GM21360 (cell line): ENCODE measurements around the gene SLC39A7.

Experiments used
- ATAC-seq: cut with Tn5 transposase; IDR thresholded peaks from one replicate; pipeline ENCODE4 v1.9.1; 2021; ENCODE audit warnings: mild to moderate bottlenecking, moderate library complexity; ENCODE audit not compliant: unreplicated experiment

Gene SLC39A7

DNA sequence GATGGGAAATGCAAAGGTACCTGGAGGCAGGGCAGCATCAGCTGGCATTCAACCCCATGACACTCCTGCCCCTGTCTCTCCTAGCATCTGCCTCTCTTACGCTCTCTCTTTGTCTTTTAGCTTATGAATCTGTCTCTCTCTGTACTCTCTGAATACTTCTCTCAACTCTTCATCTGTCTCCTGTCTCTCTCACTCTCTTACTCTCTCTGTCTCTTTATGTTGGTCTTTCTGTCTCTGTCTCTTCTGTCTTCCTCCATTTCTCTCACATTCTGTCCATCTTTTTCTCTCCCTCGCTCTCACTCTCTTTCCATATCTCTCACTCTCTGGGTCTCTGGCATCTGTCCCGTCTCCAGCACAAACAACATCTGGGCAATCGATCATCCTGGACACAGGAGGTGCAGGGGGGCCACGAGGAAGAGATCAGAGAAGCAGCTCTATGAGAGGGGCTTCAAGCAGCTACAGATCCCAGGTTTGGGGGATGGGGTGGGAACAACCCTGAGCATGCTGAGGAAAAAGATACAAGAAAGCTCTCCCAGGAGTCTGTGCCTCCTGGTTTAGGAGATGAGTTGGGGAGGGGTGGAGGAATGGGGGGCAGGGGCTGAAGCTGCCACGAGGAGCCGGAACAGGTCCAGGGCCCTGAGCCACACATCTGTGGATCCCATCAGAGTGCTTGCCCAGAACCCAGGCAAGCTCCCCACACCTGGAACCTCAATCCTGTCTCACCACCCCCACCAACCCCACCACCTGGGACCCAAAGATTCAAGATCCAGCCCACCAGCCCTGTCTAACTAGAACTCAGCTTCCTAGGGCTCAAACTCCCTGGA lies 10.8 kb upstream of the SLC39A7 start:
- ATAC-seq, result no peak

DNA sequence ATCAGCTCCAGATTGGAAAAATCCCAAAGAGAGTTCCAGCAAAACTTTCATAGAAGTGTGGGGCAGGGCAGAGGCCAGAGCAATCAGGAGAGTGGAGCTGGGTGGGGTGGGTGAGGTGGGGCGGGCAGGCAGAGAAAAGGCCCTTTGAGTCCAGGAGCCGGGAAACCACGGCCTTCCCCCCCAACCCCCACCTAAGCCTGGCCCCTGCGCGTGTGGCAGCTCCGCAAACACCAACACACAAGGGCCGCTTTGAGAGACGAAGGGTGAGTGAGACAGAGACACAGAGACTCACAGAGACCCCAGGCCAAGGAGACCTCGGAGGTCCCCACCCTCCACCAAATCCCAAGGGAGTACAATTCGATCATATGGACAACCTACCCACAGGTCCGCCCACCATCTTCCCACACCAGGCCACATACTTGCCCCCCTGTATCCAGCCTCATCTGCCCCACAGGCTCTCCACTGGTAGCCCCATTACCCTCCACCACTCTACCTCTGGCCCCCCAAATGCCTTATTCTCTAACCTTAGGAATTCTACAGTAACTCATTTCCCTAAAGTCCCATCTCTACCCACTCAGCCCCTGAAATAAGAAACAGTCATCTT lies 10.1 kb upstream of the SLC39A7 start:
- ATAC-seq, result no peak

DNA sequence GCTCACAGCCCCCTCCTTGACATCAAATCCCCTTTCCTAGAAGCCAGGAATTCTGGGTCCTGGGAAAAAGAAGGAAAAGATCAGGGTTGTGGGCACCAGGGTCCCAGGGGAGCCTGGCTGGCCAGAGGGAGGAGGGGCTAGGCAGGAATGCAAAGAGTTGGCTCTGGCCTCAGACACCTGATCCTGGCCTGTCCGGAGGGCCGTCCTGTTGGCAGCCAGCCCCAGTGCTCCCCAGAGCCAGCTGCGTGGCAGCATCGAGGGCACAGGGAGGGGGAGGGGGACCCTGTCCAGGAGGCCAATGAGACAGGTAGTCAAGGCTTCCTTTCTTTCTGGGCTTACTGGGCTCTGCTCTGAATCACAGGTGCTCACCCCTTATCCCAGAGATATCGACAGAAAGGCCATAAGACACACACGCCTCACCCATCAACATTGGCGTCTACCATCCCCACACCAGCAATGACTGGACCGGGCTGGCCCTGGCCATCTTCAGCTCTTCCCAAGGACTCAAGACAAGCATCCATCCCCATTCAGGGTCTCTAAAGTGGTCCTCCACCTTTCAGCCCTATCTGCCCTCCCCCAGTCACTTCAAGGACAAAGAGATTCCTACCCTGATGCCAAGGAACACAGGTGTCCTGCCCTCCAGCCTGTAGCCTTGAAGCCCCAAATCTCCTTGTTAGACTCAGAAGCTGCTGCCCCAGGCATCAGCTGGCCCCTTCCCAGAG lies 9.1 kb upstream of the SLC39A7 start:
- ATAC-seq, result no peak

DNA sequence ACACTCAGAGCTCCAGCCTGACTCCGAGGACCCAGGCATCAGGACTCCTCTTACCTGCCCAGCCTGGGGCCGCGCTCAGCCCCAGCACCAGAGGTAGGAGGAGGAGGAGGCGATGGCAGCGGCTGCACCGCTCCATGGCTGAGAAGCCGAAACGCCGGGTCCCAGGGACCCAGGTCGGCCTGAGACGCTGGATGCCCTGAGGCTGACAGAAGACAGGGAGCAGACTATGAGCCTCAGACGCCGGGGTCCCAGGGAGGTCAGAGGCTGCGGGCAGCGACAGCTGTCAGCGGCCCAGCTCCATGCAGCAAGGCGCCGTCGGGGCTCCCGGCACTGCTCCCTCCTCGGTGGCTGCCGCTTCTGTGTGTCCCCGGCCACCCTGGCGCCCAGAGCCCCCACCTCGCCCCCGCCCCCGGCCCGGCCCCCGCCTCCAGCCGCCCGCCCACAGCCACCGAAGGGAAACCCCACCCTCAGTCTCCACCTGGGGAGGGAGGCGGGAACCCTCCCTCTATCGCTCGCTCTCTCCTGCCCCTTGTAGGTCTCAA lies 8.5 kb upstream of the SLC39A7 start, which contains the start of gene COL11A2:
Gene COL11A2, minus strand, starts transcription at position 363 of the 542 bp plus-strand sequence. Its CDS starts 227 bp downstream, at position 136.
- ATAC-seq, result no peak

DNA sequence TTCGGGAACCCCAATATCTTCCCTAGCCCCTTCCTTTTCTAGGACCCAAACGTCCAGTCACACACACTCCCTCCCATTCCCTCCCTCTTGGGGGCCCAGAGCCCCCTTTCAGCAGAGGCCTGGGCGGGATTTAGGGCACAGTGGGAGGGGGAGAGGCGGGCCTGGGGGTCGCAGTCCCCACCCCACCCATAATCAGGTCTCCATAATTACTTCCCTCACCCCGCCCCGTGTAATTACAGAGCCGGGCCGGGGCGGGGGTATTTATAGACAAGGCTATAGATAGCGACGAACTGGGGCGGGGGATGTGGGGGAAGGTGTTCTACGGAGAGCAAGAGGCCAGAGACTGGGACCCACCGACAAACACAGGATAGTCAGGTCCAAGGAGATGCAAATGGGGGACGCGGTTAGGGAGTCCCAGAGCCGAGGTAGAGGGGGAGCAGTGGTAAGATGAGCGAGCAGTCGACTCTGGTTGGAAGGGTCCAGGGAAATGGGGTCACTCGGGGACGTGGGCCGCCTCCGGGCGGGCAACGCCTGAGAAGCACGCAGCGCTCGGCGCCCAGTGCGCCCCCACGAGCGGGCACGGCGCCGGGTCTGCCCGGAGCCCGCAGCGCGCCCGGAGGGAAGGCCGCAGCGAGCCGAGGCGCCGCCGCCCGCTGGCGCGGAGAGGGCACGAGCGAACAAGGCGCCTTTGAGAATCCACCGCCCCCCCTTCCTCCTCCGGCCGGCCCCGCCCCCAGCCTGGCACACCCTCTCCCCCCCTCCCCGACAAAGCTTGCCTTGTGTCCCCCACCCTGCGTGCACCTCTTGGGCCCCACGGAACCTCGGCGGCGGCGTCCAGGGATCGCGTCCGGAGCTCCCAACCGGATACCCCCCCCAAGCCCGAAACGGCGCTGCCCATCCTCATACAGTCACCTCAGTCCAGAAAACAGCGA lies 7.7 kb upstream of the SLC39A7 start:
- ATAC-seq, result no peak

DNA sequence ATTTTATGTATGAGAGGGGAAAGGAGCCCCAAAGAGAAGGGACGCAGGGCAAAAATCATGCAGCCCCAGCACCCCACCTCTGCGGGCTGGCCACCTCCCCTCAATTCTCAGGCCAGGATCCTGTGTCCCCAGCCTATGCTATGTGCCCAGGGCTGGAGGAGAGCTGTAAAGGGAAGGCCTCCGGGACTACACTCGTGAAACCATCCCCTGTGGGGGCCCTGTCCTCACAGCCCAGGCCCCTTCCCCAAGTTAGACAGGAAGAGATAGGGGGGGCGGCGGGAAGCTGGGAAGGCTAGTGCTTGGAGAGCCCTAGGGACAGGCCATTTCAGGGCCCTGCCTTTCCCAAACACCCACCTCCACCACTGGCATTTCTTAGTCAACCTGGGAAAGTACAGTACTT lies 7.0 kb upstream of the SLC39A7 start:
- ATAC-seq, result no peak

DNA sequence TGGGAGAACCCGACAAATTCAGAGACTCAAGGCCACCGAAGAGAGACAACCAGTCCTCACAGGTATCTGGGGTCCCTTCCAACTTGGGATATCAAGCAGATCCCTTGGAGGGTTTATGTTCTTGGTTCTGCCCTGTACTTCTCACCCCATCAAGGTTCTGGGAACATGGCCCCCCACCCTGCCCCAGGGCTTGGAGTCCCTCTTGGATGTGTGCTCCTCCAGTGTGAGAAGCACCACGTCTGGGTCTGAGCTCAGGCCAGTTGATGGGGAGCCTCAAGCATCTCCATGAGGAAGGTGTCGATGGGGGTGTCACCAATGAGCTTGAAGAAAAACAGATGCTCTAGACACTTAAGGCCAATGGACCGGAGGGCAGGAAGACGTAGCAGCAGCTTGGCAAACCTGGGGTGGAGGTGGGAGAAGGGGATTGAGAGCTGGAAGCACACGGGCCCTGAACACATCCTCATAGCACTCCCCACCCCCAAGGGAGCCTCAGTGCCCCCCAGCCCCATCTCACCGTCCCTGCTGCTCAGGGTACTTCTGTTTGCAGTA lies 6.2 kb upstream of the SLC39A7 start:
- no peak for ATAC-seq

DNA sequence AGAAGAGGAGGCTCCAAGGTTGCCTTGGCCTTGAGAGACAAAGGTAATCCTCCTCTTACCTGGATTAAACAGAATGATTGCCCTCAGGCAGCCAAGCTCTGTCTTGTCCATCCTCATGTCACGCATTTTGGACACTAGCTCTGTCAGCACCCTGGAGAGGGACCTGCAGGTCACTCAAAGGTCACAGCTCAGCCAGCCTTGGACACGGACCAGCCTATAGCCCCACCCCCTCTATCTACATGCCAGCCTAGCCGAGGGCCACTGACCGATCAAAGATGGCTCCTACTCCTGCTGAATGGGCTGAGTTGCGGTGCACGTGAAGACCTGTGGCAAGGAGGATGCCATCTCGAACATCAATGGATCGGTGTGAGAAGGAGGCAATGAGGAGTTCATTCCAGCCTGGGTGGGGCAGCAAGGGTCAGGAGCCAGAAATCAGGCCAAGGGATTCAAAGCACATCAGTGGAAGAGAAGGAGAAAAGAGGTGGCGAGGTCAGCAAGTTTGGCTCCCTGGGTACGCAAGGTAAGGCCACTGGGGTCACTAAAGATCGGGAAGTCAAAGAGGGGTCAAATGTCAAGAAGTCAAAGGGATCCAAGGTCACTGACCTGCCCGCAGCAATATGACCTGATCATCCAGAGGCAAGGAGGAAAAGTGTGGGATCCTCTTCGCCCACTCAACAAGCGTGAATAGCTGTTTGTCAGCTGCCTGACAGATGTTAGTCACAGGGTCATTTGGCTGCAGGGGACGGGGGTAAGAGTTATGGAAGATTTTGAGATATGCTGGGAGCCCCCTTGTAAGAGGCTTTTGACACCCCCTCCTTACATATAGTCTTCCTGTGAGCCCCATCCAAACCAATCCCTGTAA lies 5.1 kb upstream of the SLC39A7 start:
- ATAC-seq, result no peak

DNA sequence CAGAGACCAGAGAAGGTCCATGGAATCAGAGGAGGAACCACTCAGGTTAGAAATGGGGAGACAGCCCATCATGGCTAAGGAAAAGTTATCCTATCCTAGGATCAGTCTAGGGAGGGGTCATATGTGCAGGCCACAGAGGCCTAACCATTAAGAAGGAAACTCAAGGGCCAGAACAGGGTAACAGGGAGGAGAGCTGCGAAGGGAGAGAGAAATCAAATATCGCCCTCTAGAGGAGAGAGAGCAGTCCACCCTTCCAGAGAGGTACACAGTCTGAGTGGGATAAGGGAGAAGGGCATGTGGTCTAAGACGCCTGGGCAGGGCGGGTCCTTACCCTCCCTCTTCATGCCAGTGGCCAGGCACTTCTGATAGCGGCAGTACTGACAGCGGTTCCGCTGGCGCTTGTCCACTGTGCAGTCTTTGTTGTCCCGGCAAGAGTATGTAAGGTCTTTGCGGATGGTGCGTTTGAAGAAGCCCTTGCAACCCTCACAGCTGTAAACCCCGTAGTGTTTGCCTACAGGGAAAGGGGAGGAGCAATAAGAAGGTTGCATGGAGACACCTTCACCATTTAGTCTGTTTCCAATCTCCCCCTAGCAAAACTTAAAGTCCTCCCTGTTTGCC lies 3.1 kb upstream of the SLC39A7 start:
- no peak for ATAC-seq

DNA sequence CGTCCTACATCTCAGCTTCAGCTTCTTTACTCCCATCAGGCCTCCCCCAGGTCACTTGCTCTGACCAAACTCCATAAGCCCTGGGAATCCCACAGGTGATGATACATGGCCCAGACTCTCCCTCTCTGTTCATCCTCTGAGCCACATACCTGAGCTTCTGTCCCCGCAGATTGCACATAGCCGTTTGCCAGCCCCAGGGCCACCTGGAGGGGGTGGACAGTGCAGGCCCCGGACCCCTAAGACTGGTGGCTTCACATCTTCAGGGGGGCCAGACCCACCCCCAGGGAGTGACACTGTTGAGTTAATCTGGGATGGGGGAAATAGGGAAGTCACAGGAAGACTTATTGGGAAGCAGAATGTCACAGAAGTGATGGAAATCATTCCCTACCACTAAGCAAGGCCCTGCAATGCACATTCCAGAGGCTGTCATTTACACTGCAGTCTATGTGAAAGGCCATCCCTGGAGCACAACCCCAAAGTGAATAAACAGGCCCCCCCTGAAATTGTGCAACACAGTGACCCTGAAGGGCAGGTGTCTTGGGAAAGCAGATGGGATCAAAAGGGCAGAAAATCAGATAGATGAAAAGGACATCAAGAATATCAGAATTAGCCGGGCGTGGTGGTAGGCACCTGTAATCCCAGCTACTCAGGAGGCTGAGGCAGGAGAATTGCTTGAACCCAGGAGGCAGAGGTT lies 2.4 kb upstream of the SLC39A7 start:
- ATAC-seq, result no peak

DNA sequence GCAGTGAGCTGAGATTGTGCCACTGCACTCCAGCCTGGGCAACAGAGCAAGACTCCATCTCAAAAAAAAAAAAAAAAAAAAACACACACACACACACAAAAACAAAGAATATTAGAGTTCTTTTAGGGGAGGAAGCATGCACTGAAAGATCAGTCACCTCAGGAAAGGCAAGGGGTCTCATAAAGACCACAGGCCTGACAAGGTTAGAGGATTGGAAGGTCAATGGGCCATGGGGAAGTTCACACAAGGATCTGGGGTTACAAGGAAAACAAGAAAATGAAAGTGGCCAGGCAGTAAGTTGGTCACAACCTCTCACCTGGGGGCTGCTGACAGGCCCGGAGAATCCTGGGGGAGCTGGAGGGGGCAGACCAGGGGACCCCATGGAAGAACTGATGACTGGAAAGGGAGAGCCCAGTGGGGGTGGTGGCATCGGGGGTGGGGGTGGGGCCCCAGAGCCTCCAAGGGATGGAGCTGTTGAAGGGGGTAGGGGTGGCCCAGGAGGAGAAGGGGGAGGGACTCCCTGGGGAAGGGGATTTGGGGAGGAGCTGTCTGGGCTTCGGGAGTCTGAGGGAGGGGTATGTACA lies 1.7 kb upstream of the SLC39A7 start:
- no peak for ATAC-seq

DNA sequence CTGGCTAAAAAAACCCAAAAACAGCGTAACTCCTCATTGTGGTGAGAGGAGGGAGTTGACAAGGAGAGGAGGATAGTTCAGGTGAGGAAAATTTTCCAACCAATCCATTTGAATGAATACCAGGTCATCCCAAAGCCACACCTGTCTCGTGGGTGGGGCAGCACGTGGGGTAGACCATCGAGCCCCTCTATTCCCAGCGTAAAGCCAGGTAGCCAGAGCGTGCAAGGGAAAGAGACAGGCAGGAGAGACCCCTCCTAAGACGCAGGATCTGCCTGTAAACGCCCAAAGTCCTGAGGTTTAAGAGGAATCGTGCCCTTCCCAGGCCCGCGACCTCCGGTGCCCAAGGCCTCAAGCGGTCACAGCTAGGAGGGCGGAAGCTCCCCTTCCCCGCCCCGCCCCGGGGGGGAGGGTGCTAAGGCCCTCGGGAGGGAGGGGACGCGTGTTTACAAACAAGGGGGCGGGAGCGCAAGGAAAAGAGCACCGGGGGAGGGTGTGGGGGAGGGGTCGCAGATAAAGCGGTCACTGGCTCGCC lies 914 bp upstream of the SLC39A7 start:
- ATAC-seq, result peak; percentile 28

DNA sequence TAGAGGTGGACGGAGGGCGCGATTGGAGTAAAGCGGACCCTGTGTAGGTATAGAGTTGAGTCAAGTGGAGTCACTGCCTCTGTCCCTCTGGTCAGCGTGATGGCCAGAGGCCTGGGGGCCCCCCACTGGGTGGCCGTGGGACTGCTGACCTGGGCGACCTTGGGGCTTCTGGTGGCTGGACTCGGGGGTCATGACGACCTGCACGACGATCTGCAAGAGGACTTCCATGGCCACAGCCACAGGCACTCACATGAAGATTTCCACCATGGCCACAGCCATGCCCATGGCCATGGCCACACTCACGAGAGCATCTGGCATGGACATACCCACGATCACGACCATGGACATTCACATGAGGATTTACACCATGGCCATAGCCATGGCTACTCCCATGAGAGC lies 479 bp downstream of the SLC39A7 start:
- ATAC-seq, result no peak

DNA sequence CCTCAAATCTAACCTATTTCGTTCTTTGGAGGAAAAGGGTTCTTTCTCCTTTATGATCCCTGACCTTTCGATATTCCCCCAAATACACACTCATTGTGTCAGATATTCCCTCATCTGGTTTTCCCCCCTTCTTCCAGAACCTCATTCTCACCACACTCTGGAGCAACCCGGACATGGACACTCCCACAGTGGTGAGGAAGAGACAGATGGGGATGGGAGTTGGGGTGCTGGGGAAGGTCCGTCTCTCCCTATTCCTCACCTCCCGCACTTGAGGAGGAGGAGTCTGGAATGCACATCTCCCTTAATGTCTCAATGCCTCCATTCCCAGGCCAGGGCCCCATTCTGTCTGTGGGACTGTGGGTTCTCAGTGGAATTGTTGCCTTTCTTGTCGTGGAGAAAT lies 1.3 kb downstream of the SLC39A7 start:
- no peak for ATAC-seq

DNA sequence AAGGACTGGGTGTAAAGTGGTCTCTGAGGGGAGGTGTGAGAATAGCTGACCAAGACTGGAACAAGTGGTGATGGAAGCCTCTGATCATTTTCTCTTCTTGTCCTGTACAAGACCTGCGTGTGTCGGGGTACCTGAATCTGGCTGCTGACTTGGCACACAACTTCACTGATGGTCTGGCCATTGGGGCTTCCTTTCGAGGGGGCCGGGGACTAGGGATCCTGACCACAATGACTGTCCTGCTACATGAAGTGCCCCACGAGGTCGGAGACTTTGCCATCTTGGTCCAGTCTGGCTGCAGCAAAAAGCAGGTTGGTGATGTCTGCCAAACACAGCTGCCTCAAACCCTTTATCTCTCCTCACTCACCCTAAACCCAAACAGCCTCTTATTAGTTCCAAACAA lies 2.1 kb downstream of the SLC39A7 start:
- no peak for ATAC-seq

DNA sequence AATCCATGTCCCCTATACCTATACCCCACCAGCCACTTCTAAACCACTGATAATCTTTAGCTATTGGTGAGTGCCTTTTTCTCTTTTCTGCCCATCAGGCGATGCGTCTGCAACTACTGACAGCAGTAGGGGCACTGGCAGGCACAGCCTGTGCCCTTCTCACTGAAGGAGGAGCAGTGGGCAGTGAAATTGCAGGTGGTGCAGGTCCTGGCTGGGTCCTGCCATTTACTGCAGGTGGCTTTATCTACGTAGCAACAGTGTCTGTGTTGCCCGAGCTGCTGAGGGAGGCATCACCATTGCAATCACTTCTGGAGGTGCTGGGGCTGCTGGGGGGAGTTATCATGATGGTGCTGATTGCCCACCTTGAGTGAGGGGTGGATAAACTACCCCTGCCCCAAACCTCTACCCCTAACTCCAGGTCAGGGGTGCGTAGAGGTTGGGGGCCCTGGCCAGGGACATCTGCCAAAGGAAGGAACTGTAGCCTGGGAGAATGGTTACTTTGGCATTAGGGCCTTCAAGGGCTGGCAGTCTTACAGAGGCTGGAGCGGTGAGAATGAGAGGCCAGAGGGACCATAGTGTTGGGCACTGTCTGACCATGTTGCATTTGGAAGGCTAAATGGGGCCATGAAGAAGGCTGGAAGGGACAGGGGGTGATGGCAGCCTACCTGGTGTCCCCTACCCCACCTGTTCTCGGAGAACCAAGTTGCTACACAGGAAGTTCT lies 2.9 kb downstream of the SLC39A7 start:
- ATAC-seq, result no peak

DNA sequence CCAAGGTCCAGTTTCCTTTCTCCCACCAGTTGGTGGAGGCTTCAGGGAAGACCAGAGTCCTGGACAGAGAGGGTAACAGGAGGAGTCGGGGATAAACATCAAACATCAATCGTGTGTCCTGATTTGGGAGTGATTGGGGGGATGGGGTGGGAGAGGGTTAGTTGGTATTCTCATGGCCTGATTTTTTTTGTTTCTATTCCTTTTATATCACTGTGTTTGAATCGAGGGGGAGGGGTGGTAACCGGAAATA lies 3.4 kb downstream of the SLC39A7 start:
- no peak for ATAC-seq
